ENCODE measurements around the gene RHD. TPM values are rescaled to one million over a fixed set of nuclear protein-coding genes. Genes with fewer than 3 reads are reported as not detected.
"Not testable (repeated sequence)": the region's sequence is repeated elsewhere in the genome, so short reads cannot be mapped to it uniquely, and the experiment has no call there.

Gene RHD
- total and polyA plus RNA-seq, 4 donors = not detected

GRCh38 chr1:25253911-25254310 lies 18.4 kb upstream of the RHD start:
- Histone ChIP-seq H3K4me1 (ENCODE audit: control insufficient read depth in 1 of 2, insufficient read depth in 2 of 2, low read length in 2 of 2) (peaks cover 0 to 6% of the 10 kb centered on the region in 2 donors), H3K36me3 (ENCODE audit: control insufficient read depth in 1 of 2, insufficient read depth in 2 of 2, low read length in 1 of 2) (no peaks in the 10 kb centered on the region), H3K27me3 (ENCODE audit: control insufficient read depth in 1 of 2, insufficient read depth in 2 of 2, low read length in 1 of 2) (no peaks in the 10 kb centered on the region), H3K9me3 (ENCODE audit: control insufficient read depth, low read length) (no peaks in the 10 kb centered on the region), H3K4me3 (ENCODE audit: low read length in 2 of 2) (no peak overlapping the region), H3K27ac (ENCODE audit: low read depth in 1 of 2, low read length in 2 of 2) (peak overlapping the region in 1 of 2 donors; percentile 10)
- no peak for ATAC-seq (ENCODE audit: low FRiP score)
- DNase-seq = no peak
- WGBS, 2 donors = 79 to 87% methylated on average over 2 of the region's 2 CpGs
- intact Hi-C loops (cut with DNase I) = no loop called here

GRCh38 chr1:25255706-25256577 lies 16.4 kb upstream of the RHD start:
- H3K9me3 ChIP-seq (ENCODE audit: control insufficient read depth, low read length) = no peaks in the 10 kb centered on the region
- H3K27me3 ChIP-seq (ENCODE audit: control insufficient read depth in 1 of 2, insufficient read depth in 2 of 2, low read length in 1 of 2) = no peaks in the 10 kb centered on the region
- WGBS, 2 donors = 77 to 91% methylated on average over 18 of the region's 18 CpGs
- H3K36me3 ChIP-seq (ENCODE audit: control insufficient read depth in 1 of 2, insufficient read depth in 2 of 2, low read length in 1 of 2) = no peaks in the 10 kb centered on the region
- H3K4me3 ChIP-seq (ENCODE audit: low read length in 2 of 2) = no peak overlapping the region
- DNase-seq = no peak
- peak overlapping the region in 1 of 2 donors; percentile 96 for H3K27ac ChIP-seq (ENCODE audit: low read depth in 1 of 2, low read length in 2 of 2)
- H3K4me1 ChIP-seq (ENCODE audit: control insufficient read depth in 1 of 2, insufficient read depth in 2 of 2, low read length in 2 of 2) = peaks cover 0 to 6% of the 10 kb centered on the region in 2 donors
- ATAC-seq (ENCODE audit: low FRiP score) = no peak
- intact Hi-C loops (cut with DNase I) = no loop called here

- Histone ChIP-seq H3K4me3 (ENCODE audit: low read length in 2 of 2) (no peak overlapping the region), H3K4me1 (ENCODE audit: control insufficient read depth in 1 of 2, insufficient read depth in 2 of 2, low read length in 2 of 2) (peaks cover 0 to 6% of the 10 kb centered on the region in 2 donors), H3K27me3 (ENCODE audit: control insufficient read depth in 1 of 2, insufficient read depth in 2 of 2, low read length in 1 of 2) (no peaks in the 10 kb centered on the region), H3K9me3 (ENCODE audit: control insufficient read depth, low read length) (no peaks in the 10 kb centered on the region), H3K36me3 (ENCODE audit: control insufficient read depth in 1 of 2, insufficient read depth in 2 of 2, low read length in 1 of 2) (no peaks in the 10 kb centered on the region), H3K27ac (ENCODE audit: low read depth in 1 of 2, low read length in 2 of 2) (peak overlapping the region in 1 of 2 donors; percentile 96)
- WGBS, 2 donors = 38 to 43% methylated on average over 5 of the region's 5 CpGs
- no peak for DNase-seq
- intact Hi-C loops (cut with DNase I) = no loop called here
- ATAC-seq (ENCODE audit: low FRiP score) = no peak
Observed at GRCh38 chr1:25256578-25256965, 15.7 kb upstream of the RHD start.

- ATAC-seq (ENCODE audit: low FRiP score) (no peak), DNase-seq (no peak)
- Histone ChIP-seq H3K4me1 (ENCODE audit: control insufficient read depth in 1 of 2, insufficient read depth in 2 of 2, low read length in 2 of 2) (peaks cover 0 to 6% of the 10 kb centered on the region in 2 donors), H3K27me3 (ENCODE audit: control insufficient read depth in 1 of 2, insufficient read depth in 2 of 2, low read length in 1 of 2) (no peaks in the 10 kb centered on the region), H3K36me3 (ENCODE audit: control insufficient read depth in 1 of 2, insufficient read depth in 2 of 2, low read length in 1 of 2) (no peaks in the 10 kb centered on the region), H3K4me3 (ENCODE audit: low read length in 2 of 2) (no peak overlapping the region), H3K27ac (ENCODE audit: low read depth in 1 of 2, low read length in 2 of 2) (no peak overlapping the region), H3K9me3 (ENCODE audit: control insufficient read depth, low read length) (no peaks in the 10 kb centered on the region)
- 6 to 9% methylated on average over 1 of the region's 1 CpG for WGBS, 2 donors
- intact Hi-C loops (cut with DNase I) = no loop called here
Observed at GRCh38 chr1:25257196-25257595, 15.1 kb upstream of the RHD start.

GRCh38 chr1:25259813-25260212 lies 12.5 kb upstream of the RHD start:
- not testable (repeated sequence) for DNase-seq; ATAC-seq (ENCODE audit: low FRiP score)

GRCh38 chr1:25260336-25260735 lies 12.0 kb upstream of the RHD start:
- not testable (repeated sequence) for H3K36me3 ChIP-seq (ENCODE audit: control insufficient read depth in 1 of 2, insufficient read depth in 2 of 2, low read length in 1 of 2)

More at GRCh38 chr1:25259813-25260212, 12.5 kb upstream of the RHD start:
- H3K36me3 ChIP-seq (ENCODE audit: control insufficient read depth in 1 of 2, insufficient read depth in 2 of 2, low read length in 1 of 2); H3K27me3 ChIP-seq (ENCODE audit: control insufficient read depth in 1 of 2, insufficient read depth in 2 of 2, low read length in 1 of 2); H3K4me1 ChIP-seq (ENCODE audit: control insufficient read depth in 1 of 2, insufficient read depth in 2 of 2, low read length in 2 of 2); H3K9me3 ChIP-seq (ENCODE audit: control insufficient read depth, low read length); H3K27ac ChIP-seq (ENCODE audit: low read depth in 1 of 2, low read length in 2 of 2); H3K4me3 ChIP-seq (ENCODE audit: low read length in 2 of 2); intact Hi-C loops (cut with DNase I): not testable (repeated sequence)
- 74 to 75% methylated on average over 7 of the region's 7 CpGs for WGBS, 2 donors

GRCh38 chr1:25266554-25267287 lies 5.6 kb upstream of the RHD start:
- peak; percentile 84 for ATAC-seq (ENCODE audit: low FRiP score)
- H3K36me3 ChIP-seq (ENCODE audit: control insufficient read depth in 1 of 2, insufficient read depth in 2 of 2, low read length in 1 of 2); H3K9me3 ChIP-seq (ENCODE audit: control insufficient read depth, low read length); intact Hi-C loops (cut with DNase I); H3K4me1 ChIP-seq (ENCODE audit: control insufficient read depth in 1 of 2, insufficient read depth in 2 of 2, low read length in 2 of 2); H3K27me3 ChIP-seq (ENCODE audit: control insufficient read depth in 1 of 2, insufficient read depth in 2 of 2, low read length in 1 of 2); DNase-seq; H3K27ac ChIP-seq (ENCODE audit: low read depth in 1 of 2, low read length in 2 of 2): not testable (repeated sequence)
- 0 to 1% methylated on average over 11 to 27 of the region's 45 CpGs for WGBS, 2 donors
- H3K4me3 ChIP-seq (ENCODE audit: low read length in 2 of 2) = peak overlapping the region in 1 of 2 donors; percentile 62

More at GRCh38 chr1:25260336-25260735, 12.0 kb upstream of the RHD start:
- WGBS, 2 donors = 85 to 90% methylated on average over 3 of the region's 3 CpGs
- ATAC-seq (ENCODE audit: low FRiP score); H3K4me3 ChIP-seq (ENCODE audit: low read length in 2 of 2); H3K4me1 ChIP-seq (ENCODE audit: control insufficient read depth in 1 of 2, insufficient read depth in 2 of 2, low read length in 2 of 2); DNase-seq; H3K27me3 ChIP-seq (ENCODE audit: control insufficient read depth in 1 of 2, insufficient read depth in 2 of 2, low read length in 1 of 2); H3K27ac ChIP-seq (ENCODE audit: low read depth in 1 of 2, low read length in 2 of 2); intact Hi-C loops (cut with DNase I); H3K9me3 ChIP-seq (ENCODE audit: control insufficient read depth, low read length): not testable (repeated sequence)

GRCh38 chr1:25267288-25268142 lies 4.8 kb upstream of the RHD start:
- peak overlapping the region in 1 of 2 donors; percentile 39 for H3K4me3 ChIP-seq (ENCODE audit: low read length in 2 of 2)
- 0% methylated on average over 32 to 42 of the region's 56 CpGs for WGBS, 2 donors
- H3K27me3 ChIP-seq (ENCODE audit: control insufficient read depth in 1 of 2, insufficient read depth in 2 of 2, low read length in 1 of 2); H3K4me1 ChIP-seq (ENCODE audit: control insufficient read depth in 1 of 2, insufficient read depth in 2 of 2, low read length in 2 of 2); H3K9me3 ChIP-seq (ENCODE audit: control insufficient read depth, low read length); H3K36me3 ChIP-seq (ENCODE audit: control insufficient read depth in 1 of 2, insufficient read depth in 2 of 2, low read length in 1 of 2); intact Hi-C loops (cut with DNase I): not testable (repeated sequence)
- ATAC-seq (ENCODE audit: low FRiP score) (peak; percentile 98), DNase-seq (peak in 1 of 2 donors; percentile 81)
- peak overlapping the region in 1 of 2 donors; percentile 36 for H3K27ac ChIP-seq (ENCODE audit: low read depth in 1 of 2, low read length in 2 of 2)
